SHP77 (cell line): Measurements from ENCODE around the gene MYLK4.
A peak's percentile ranks its signal among the peaks of the same experiment; 100 is the strongest.

Source experiments
- DNase-seq, 2 experiments: peaks; one replicate each; lab custom pipeline; 2025; lab: John Stamatoyannopoulos, UW

MYLK4 gene

DNA sequence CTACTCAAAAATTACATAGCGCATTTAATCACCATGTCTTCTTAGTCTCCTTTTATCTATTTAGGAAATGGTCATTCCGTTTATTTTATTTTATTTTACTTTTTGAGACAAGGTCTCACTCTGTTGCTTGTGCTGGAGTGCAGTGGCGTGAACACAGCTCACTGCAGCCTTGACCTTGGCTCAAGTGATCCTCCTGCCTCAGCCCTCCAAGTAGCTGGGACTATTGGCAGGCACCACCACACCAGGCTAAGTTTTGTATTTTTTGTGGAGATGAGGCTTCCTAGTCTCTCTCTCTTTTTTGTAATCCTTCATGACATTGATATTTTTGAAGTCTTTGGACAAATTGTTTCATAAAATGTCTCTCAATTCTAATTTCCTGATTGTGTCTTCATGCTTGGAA, 4.7 kb upstream of the MYLK4 start:
- DNase-seq, result no peak

DNA sequence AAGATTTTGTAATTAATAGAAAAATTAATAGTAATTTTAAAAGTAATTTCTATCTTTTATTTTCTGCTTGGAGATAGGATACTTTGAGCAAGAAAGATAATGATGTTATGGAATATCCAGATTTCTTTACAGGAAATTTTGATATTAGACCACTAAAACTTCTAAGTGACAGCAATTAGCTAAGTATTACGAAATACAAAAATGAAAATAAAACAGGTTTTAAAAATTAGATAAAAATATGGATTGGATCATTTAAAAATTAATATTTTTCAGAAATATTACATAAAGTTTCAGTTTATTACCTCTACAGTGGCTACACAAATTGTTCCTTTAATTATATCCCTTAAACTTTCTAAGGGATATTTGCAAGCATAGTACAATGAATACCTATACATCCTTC, 4.2 kb upstream of the MYLK4 start:
- no peak for DNase-seq

DNA sequence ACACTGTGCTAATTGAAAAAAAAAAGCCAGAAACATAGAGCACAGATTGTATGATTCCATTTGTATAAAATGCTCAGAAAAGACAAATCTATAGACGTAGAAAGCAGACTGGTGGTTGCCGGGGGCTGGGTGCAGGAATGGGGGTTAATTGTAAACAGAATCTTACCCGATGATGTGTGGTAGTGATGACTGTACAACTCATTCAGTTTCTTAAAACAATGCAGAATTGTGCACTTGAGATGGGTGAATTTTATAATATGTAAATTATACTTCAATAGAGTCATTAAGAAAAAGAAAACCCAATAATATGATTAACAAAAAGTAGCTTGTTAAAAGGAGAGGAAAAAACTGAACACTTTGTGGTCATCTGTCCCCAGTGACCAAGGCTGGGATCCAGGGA, 3.7 kb upstream of the MYLK4 start:
- no peak for DNase-seq

DNA sequence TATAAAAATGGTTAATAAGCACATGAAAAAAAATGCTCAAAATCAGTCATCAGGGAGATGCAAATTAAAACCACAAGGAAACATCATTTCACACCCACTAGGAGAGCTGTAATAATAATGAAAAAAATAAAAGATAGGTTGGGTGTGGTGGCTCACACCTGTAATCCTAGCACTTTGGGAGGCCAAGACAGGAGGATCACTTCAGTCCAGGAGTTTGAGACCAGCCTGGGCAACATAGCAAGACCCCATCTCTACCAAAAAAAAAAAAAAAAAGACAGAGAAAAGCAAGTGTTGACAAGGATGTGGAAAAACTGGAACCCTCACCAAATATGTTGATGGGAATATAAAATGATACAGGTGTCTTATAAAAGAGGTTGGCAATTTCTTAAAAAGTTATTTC, 3.0 kb upstream of the MYLK4 start:
- DNase-seq, result no peak

DNA sequence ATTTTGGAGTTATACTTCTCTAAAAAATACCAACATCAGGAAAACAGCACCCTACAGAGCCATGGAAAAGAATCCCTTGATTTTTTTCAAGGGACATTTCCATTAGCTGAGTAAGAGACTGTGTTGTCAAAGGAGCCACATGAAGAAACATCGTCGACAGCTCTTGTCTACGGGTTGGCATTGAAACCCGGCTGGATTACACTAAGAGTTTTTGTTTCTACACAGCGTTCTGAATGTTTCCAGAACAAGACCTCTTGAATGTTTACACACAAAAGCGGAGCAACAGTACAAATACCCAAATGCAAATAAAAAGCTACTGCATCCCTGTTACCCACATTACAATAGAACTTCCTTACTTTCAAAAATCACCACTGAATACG, 2.4 kb upstream of the MYLK4 start:
- no peak for DNase-seq

DNA sequence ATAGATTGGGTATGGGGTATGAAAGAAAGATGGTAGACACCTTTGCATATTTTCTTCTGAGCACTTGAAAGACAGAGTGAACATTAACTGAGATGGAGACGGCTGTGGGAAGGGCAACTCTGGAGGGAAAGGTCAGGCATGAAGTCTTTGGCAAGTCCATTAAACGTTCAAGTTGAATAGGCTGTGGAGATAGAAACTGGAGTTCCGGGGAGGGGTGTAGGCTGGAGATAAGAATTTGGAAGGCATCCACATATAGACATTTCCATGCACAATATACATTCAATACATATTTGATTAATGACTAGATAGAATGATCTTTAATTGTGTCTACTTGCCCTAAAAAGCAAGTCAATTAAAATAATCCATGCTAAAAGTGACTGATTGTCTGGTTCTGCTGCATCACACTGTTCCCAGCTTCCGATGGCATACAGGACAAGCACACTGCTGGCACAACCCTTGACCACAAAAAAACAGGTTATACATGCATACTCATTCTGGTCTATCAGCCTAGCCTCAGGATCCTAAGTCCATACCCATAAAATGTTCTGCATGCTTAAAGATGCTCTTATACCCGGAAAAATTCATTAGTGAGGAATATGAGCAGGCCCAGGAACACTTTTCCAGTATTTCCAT, 1.9 kb upstream of the MYLK4 start:
- no peak for DNase-seq

DNA sequence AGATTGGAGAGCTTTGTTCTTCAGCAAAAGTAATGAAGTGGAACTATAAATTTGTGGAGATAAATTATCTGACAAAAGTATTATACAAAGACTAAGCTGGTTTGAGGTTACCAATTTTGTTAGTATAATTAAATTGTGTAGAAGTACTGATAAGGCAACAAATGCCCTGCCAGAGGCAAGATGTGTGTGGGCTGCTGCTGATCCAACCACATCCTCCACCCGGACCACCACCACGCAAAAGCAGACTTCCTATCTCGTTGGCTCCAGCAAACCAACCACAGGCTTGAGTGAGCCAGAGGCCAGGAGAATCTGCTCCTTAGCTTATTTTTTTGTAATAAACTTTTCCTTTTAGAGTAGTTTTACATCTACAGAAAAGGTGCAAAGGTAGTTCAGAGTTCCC, 1.1 kb upstream of the MYLK4 start:
- no peak for DNase-seq

DNA sequence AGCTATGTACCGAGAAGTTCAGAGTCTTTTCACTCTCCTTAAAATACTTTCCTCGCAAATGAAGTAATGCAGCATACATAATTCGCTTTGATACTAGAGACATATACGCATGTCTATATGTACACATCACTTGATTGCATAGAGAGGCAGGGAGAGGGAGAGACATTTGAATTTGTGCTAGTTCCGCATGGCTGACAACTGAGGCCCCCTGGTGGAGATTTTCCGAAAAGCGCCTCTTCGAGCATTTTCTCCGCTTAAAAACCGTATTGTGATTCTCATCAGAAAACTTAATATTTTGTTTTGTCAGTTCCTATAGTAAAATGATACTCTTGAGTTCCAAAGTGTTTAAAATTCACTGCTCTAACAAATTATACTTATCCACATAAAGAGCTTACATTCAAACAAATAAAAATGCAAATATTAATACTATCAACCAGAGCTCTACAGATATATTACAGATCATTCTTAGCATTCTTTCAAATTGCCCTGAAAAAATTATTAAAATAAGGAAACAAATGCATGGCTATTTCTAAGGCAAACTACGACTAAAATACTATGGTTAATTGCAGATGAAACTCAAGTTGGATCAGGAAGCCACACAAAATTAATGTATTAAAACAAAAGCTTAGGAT, 637 bp downstream of the MYLK4 start:
- peak; percentile 41 to 45 for DNase-seq

DNA sequence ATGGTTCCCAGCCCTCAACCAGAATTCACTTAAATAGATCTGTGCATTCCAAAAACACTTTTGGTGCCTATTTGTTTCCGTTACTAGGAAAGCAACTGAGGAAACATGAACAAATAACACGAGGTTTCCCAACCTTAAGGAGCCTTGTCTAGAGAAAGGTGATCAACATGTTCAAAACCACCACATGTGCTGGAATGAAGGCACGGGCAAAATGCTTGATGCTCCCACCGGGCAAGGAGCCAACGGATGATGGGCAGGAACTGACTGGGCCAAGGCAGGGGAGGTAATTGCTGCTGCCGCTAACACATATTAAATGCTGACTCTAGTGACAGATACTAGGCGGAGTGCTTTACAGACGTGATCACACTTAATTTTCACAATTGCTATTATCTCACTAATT, 2.5 kb downstream of the MYLK4 start:
- no peak for DNase-seq

DNA sequence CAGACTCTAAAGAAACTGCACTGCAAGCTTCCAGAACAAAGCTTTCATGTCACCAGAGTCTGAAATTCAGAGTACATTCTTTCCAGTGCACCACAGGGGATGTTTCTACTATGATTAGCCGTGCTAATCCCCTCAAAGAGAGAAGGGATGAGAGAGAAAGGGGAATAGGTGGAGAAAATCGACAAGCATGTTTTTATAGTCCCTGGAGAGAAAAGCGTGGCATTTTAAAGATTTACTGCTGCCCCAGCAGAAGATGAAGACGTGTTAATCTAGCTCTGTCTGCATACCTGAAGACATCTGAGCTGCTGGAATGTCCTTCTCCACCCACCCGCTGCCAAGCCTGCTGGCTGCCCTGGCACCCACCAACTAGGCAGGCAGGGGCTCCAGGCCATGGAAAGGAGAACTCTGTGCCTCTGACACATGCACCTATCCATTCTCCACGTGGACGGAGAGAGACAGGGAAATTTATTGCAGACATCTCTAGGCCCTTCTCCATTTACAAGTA, 4.1 kb downstream of the MYLK4 start:
- no peak for DNase-seq

DNA sequence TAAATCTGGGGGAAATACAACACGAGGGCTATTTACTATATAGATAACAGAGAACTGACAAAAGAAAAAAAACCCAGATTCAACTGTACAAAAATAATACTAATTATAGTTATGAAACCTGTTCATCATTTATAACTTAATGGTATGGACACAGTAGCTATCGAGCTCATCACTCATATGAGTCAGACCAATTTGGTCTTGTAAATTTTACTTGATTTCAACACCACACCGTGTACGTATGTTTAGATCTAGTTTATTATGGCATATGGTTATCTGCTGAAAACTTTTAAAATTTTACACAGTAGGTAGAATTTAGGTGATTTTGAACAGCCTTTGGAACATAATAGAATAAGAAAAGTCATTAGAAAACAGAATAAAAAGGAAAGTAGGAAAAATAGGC, 5.5 kb downstream of the MYLK4 start:
- DNase-seq, result no peak

DNA sequence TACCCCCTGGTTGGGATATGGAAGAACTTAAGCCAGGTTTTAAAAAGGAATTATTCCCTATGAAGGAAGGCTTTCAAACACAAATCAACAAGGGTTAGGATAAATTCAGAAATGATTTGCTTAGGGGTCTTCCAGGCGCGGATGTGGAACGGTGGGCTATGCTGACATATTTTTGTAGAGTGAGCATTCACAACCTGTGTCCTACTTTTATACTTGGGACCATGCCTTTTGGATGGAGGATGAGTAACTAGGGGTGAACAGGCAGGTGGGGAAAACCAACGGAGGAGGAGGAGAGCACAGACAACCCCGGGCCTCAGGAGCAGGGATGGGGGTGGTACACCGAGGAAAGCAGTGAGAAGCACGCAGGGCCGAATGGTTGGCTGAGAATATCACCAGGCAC, 5.9 kb downstream of the MYLK4 start:
- peak in 1 of 2 experiments; percentile 15 for DNase-seq

DNA sequence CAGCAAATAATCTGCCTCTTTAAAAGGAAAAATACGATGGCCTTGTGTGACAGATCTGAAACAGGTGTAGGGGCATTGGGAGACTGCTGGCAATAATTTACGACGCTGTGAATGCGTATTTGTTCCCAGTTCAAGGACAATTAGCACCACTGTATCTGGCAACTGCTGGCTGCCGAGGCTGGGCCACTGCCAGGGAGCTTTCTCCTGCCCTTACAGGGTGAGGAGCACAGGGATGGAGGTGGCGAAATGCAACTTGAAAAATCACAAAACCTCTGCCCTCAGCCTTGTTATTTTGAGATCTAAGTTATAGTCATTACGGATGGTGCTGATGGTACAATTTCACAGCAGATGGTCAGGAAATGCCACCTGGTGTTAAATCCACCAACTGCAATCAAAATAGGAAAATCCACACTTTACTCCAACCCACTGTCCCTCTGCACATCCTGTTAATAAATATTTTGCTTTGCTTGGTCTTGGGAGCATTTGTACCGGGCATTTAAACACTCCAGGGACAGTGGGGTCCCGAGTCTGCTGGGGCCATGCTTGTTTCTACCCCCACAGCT, 6.4 kb downstream of the MYLK4 start:
- DNase-seq, result peak; percentile 61 to 63

DNA sequence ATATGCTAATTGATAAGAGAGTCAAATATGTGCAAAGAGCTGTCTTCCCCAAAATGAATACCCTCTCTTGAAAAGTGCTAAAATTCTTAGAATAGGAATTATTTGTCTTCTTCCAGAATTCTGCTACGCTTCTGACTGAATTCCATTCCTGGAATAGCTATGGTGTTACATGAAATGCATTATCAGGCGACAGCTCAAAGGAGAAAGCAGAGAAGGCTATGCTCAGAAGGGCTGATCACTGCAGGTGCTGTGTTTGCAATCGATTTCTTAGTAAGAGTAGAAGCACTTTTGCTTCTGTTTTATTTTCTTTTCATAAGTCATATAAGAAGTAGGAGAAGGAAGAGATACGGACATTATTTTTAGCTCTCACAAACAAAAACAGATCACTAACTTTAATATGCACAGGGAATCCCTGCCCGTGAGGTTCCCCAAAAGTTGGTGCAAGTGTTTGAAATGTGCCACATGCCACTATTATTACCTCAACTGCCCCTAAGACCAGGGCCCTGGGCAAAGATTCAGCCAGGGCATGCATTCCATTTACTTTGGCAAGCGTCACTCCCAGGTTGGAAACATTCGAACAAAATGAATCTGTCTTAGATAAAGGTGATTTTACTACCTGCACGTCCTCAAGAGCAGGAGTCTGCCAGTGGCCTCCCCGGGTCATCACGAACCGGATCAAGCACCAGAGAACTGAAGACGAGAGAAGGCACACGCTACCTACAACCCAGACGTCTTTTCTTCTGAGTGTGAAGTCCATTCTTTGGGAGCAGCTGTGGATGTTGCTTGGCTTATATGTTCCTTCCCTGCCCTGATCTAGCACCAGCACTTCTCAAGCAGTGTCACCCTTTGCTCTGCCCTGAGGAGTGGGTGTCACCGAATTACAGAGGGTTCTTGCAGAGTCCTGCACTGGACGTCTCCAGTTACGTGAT, 7.2 kb downstream of the MYLK4 start:
- DNase-seq, result no peak

DNA sequence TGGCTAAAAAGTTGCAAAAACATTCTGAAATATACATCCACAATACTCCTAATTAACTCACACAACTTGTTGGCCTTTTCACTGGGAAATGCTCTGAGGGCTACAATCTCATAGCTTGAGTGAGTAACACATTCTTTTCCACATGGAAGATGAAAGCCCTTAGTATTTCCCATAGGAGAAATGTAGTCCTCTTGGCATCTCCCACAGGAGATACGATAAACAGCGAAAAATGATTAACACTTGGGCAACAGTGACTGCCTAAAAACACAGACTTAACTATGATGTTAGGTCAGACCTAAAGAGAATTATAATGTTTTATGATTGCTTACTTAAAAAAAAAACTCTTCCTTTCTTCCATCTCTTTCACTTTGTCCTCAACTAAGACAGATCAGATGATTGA, 9.0 kb downstream of the MYLK4 start:
- no peak for DNase-seq

DNA sequence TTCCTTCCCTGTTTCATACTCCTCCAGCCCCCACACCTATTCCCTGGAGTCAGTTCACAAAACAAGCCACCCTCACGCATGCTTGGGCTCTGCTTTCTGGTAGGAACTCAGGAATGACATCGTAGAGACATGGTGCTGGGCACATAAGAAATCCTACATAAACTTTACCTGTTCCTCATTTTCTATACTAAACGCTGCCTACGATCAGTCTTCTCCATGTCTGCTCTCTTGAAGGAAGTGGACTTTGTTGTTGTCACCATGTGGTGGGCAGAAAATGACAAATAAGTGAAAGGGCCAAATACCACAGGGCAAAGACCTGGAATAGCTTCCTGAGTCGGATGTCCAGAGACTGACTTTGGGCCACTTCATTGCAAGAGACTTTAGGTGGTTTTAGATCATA, 10.1 kb downstream of the MYLK4 start:
- no peak for DNase-seq

DNA sequence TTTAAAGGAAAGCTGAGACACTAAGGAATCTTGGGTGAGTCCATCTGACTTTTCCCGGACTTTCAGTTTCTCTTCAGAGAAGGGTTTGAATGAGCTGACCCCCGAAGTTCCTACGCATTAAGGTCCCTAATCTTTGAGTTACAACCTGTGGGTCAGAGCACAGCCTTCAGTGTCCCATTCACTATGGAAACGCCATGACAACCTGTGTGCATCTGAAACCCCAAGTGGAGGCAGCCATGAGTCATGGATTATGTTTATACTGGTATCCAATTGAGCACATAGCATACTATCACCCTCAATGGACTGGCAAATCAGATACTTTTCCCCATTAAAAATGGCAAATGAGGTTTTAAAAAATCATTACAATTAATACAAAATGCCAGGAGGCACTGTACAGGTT, 11.4 kb downstream of the MYLK4 start:
- DNase-seq, result no peak

DNA sequence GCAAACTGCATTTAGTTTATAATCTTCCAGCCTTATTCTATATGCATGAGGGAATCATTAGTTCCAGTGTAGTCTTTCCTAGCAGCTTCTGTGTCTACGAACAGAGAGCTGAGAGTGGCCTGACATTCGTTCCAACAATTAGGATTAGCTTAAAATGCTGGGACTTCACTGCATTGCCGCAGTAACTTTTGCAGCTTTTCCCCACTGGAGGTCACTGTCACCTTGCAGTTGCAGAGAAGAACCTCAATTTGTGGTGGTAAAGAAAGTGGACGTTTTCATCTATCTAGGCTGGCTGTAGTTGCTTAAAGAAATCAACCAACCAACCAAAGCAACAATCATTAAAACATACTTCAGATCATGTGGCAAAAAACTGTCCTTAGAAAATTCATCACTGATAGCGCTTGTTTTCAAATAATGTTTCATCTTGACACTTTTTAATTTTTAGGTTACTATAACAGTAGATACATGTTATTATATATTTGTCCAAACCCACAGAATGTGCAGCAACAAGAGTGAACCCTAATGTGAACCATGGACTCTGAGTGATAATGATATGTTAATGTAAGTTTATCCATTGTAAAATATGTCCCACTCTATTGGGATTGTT, 12.2 kb downstream of the MYLK4 start:
- peak; percentile 50 to 55 for DNase-seq

DNA sequence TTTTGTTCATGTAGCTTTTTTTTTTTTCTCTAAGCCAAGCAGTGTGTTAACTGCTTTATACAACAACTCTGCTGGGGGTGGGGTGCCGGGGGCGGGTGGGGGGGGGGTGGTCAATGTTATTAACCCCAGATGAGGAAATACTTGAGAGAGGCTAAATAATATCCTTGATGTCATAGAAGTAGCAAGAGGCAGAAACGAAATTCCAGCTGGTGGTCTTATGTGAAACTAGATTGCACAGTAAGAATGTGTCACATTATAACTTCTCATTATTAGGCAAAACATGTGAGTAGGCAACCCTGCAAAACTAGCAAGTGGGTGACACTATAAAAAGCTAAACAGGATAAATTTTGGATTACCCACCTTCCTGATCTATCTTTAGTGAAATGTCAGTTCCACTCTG, 12.8 kb downstream of the MYLK4 start:
- no peak for DNase-seq

DNA sequence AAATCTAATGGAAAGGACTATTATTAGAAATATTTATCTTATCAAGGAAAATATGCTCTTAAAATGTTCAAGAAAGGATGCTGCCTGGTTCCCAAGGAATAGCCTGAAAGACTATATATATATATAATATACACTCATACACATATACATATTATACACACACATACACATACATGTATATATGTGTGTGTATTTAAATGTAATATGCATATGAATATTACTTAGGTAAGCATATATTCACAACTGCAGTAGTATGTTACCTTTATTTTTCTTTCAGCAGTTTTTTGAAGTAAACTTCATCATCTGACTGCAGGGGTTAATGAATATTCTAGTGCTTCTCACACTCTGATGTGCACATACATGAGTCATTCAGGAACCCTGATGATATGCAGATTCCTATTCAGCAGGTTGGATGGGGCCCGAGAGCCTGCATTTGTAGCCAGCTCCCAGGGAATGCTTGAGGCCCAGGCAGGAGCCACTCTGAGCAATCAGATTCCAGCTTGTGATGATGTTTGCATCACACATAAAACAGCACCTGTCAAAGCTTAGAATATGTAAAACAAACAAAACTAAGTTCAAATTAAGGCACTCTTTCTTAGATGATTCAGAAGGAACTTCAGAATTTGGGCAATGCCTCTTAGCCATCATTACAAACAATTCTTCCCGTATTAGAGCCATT, 16.1 kb downstream of the MYLK4 start:
- no peak for DNase-seq

DNA sequence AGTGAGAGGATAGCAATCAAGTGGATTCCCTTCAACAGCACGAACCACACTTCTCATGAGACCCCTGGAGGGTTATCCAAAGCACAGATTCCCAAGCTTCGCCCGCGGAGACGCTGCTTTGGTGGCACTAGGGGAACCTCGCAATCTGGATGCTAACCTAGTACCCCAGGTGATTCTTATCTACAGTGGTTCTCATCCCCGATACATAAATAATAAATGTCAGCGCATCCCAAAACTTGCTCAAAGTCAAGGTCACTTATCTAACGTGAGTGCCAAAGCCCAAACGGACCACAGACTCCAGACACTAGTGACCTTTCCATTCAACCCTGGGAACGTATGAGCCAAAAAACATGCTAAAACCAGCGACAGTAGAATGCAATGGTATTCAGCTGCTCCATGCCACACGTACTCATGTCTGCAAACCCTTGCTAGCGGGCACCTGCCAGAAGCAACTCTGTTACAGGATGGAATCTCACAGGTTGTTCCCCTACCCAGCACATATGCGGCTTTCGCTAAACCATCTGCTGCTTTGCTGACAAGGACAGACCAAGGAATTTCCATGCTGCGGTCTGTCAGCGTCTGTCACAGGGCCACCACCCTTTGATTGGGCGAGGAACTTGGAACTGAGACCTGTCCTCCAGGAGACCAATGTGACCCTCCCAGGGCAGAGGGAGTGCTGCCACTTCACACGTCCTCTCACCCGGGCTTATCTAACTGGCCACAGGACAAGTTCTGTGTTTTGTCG, 16.8 kb downstream of the MYLK4 start:
- no peak for DNase-seq
